HEK293 (cell line): ENCODE results near the gene MCRIP2.

Source experiments
- CTCF ChIA-PET: fragments of 350-600 bp; formaldehyde crosslinking; extraction: SDS; loops from one replicate; lab custom pipeline; 2021; ENCODE audit warnings: antibody characterized with exemption; lab: Yijun Ruan, JAX
- POLR2A ChIA-PET: fragments of 300-600 bp; formaldehyde crosslinking; extraction: SDS; loops from one replicate; lab custom pipeline; 2020; ENCODE audit warnings: antibody characterized with exemption, inconsistent platforms; lab: Yijun Ruan, JAX
- H3K27ac ChIP-seq: fragments of 200-500 bp; sonication (Bioruptor generic); 2 replicates; pipeline ENCODE4 v1.5.1; 2014; ENCODE audit warnings: low read depth, low read length, control low read depth, inconsistent platforms; ENCODE audit errors: extremely low read depth
- H3K36me3 ChIP-seq, 2 experiments: fragments of 200-500 bp in 1 of 2; sonication (Bioruptor generic) in 1 of 2; 1 replicate in 1 of 2; 2 replicates in 1 of 2; pipeline ENCODE4 v1.5.1; 2014 to 2017; ENCODE audit warnings: inconsistent platforms in 2 of 2, low read length in 2 of 2; ENCODE audit not compliant: control insufficient read depth in 2 of 2, insufficient read depth in 1 of 2
- H3K4me1 ChIP-seq: fragments of 200-500 bp; sonication (Bioruptor generic); 2 replicates; pipeline ENCODE4 v1.5.1; 2014; ENCODE audit warnings: mild to moderate bottlenecking, low read length, inconsistent platforms; ENCODE audit not compliant: control insufficient read depth, insufficient read depth
- H3K4me3 ChIP-seq: 2 replicates; pipeline ENCODE4 v1.5.1; 2011; ENCODE audit warnings: low read depth, mild to moderate bottlenecking, control low read depth, low read length, moderate library complexity
- H3K9me3 ChIP-seq: fragments of 200-500 bp; sonication (Bioruptor generic); 2 replicates; pipeline ENCODE4 v1.5.1; 2014; ENCODE audit warnings: low read depth, low read length, inconsistent platforms; ENCODE audit not compliant: control insufficient read depth, insufficient read depth
- BCL11A ChIP-seq: fragments of 450-650 bp; formaldehyde crosslinking; IDR thresholded peaks from 2 replicates; pipeline ENCODE4 v1.5.1; 2016; ENCODE audit warnings: low read depth, missing biosample characterization, missing genetic modification characterization
- GLI2 ChIP-seq: fragments of 450-650 bp; formaldehyde crosslinking; IDR thresholded peaks from 2 replicates; pipeline ENCODE4; 2017; ENCODE audit warnings: missing biosample characterization, missing genetic modification characterization, low read depth, borderline replicate concordance
- HIC1 ChIP-seq: fragments of 450-650 bp; formaldehyde crosslinking; IDR thresholded peaks from 2 replicates; pipeline ENCODE4 v1.5.1; 2016; ENCODE audit warnings: missing biosample characterization, missing genetic modification characterization
- HOXC10 ChIP-seq: sonication (generic); formaldehyde crosslinking; IDR thresholded peaks from 2 replicates; pipeline ENCODE4 v1.8.1; 2023; ENCODE audit warnings: mild to moderate bottlenecking, missing genetic modification reagents
- KLF1 ChIP-seq: fragments of 450-650 bp; formaldehyde crosslinking; IDR thresholded peaks from 2 replicates; pipeline ENCODE4 v1.5.1; 2016; ENCODE audit warnings: missing biosample characterization, missing genetic modification characterization
- OSR2 ChIP-seq: fragments of 450-650 bp; formaldehyde crosslinking; IDR thresholded peaks from 2 replicates; pipeline ENCODE4 v1.5.1; 2016; ENCODE audit warnings: missing biosample characterization, missing genetic modification characterization
- RBAK ChIP-seq: fragments of 450-650 bp; formaldehyde crosslinking; IDR thresholded peaks from 2 replicates; pipeline ENCODE4 v1.5.1; 2016; ENCODE audit warnings: missing biosample characterization, missing genetic modification characterization
- SALL2 ChIP-seq: fragments of 450-650 bp; formaldehyde crosslinking; IDR thresholded peaks from 2 replicates; pipeline ENCODE4 v1.5.0; 2017; ENCODE audit warnings: missing biosample characterization, mild to moderate bottlenecking, missing genetic modification characterization, borderline replicate concordance
- ZBTB1 ChIP-seq: fragments of 450-650 bp; formaldehyde crosslinking; IDR thresholded peaks from 2 replicates; pipeline ENCODE4 v1.5.1; 2016; ENCODE audit warnings: missing biosample characterization, missing genetic modification characterization
- ZBTB17 ChIP-seq: fragments of 450-650 bp; formaldehyde crosslinking; IDR thresholded peaks from 2 replicates; pipeline ENCODE4 v1.5.1; 2016; ENCODE audit warnings: missing biosample characterization, missing genetic modification characterization
- ZBTB49 ChIP-seq: fragments of 450-650 bp; formaldehyde crosslinking; IDR thresholded peaks from 2 replicates; pipeline ENCODE4 v1.5.1; 2016; ENCODE audit warnings: missing biosample characterization, missing genetic modification characterization, low read depth
- ZBTB8A ChIP-seq: fragments of 450-650 bp; formaldehyde crosslinking; IDR thresholded peaks from 2 replicates; pipeline ENCODE4 v1.5.1; 2016; ENCODE audit warnings: missing biosample characterization, missing genetic modification characterization
- ZFP3 ChIP-seq: fragments of 450-650 bp; formaldehyde crosslinking; IDR thresholded peaks from 2 replicates; pipeline ENCODE4 v1.5.1; 2016; ENCODE audit warnings: low read depth, missing biosample characterization, missing genetic modification characterization
- ZNF350 ChIP-seq: fragments of 450-650 bp; formaldehyde crosslinking; IDR thresholded peaks from 2 replicates; pipeline ENCODE4 v1.5.0; 2017; ENCODE audit warnings: missing biosample characterization, mild to moderate bottlenecking, missing genetic modification characterization
- ZNF394 ChIP-seq: fragments of 450-650 bp; formaldehyde crosslinking; IDR thresholded peaks from 2 replicates; pipeline ENCODE4 v1.5.1; 2016; ENCODE audit warnings: missing biosample characterization, missing genetic modification characterization, mild to moderate bottlenecking, moderate library complexity, borderline replicate concordance
- ZNF426 ChIP-seq: fragments of 450-650 bp; formaldehyde crosslinking; IDR thresholded peaks from 2 replicates; pipeline ENCODE4 v1.5.1; 2017; ENCODE audit warnings: missing biosample characterization, missing genetic modification characterization, mild to moderate bottlenecking, inconsistent platforms, moderate library complexity
- ZNF555 ChIP-seq: fragments of 450-650 bp; formaldehyde crosslinking; conservative IDR thresholded peaks from 2 replicates; pipeline ENCODE4 v1.5.1; 2017; ENCODE audit warnings: missing biosample characterization, mild to moderate bottlenecking, missing genetic modification characterization, inconsistent platforms
- ZNF560 ChIP-seq: fragments of 450-650 bp; formaldehyde crosslinking; IDR thresholded peaks from 2 replicates; pipeline ENCODE4 v1.5.1; 2017; ENCODE audit warnings: missing biosample characterization, missing genetic modification characterization, borderline replicate concordance
- ZNF585B ChIP-seq: fragments of 450-650 bp; formaldehyde crosslinking; IDR thresholded peaks from 2 replicates; pipeline ENCODE4 v1.5.1; 2016; ENCODE audit warnings: missing biosample characterization, missing genetic modification characterization
- ZNF654 ChIP-seq: fragments of 450-650 bp; formaldehyde crosslinking; IDR thresholded peaks from 2 replicates; pipeline ENCODE4 v1.5.1; 2016; ENCODE audit warnings: low read depth, missing biosample characterization, missing genetic modification characterization
- ZNF692 ChIP-seq: fragments of 450-650 bp; formaldehyde crosslinking; IDR thresholded peaks from 2 replicates; pipeline ENCODE4 v1.5.1; 2016; ENCODE audit warnings: missing biosample characterization, missing genetic modification characterization
- ZNF791 ChIP-seq: fragments of 450-650 bp; formaldehyde crosslinking; IDR thresholded peaks from 2 replicates; pipeline ENCODE4 v1.5.1; 2016; ENCODE audit warnings: missing biosample characterization, missing genetic modification characterization
- ZXDB ChIP-seq: fragments of 450-650 bp; formaldehyde crosslinking; IDR thresholded peaks from 2 replicates; pipeline ENCODE4 v1.5.1; 2016; ENCODE audit warnings: missing biosample characterization, missing genetic modification characterization

The MCRIP2 gene

GRCh38 chr16:686459-687260, 45.0 kb downstream of the MCRIP2 start:
- TF ChIP-seq ZNF692 (tag by site-specific recombination): no peak
- TF ChIP-seq SALL2 (tag by site-specific recombination): no peak
- no peak for TF ChIP-seq OSR2 (tag by site-specific recombination)
- no peak for TF ChIP-seq ZNF350
- TF ChIP-seq ZNF791 (tag by site-specific recombination): no peak
- no peak for TF ChIP-seq ZFP3
- TF ChIP-seq GLI2 (tag by site-specific recombination): no peak
- TF ChIP-seq ZNF394 (tag by site-specific recombination): no peak
- no peak for TF ChIP-seq ZNF585B (tag by site-specific recombination)
- TF ChIP-seq ZBTB8A: no peak
- TF ChIP-seq ZBTB17: no peak
- TF ChIP-seq, all 188 proteins: peak for 0
- ChIA-PET POLR2A (interaction anchor here (0.5 to 1.5 kb wide), 4 partner anchors 9 to 102 kb away, joined by 3 to 6 read pairs (median 4); partner anchors contain the start of genes CHTF18 and RPUSD1), CTCF (interaction anchor here (0.6 to 1.8 kb wide), 5 partner anchors 9 to 102 kb away, joined by 3 read pairs; partner anchors contain the start of genes CHTF18 and RPUSD1)
- no peaks in the 10 kb centered on the region for H3K9me3 ChIP-seq
- peaks cover 6% of the 10 kb centered on the region; the same call in 1 of the 2 replicates for H3K4me1 ChIP-seq
- H3K36me3 ChIP-seq: peaks cover 3 to 63% of the 10 kb centered on the region in 2 experiments; a peak in 1 of 3 replicates
- no peak overlapping the region for H3K4me3 ChIP-seq
- no peak overlapping the region for H3K27ac ChIP-seq

GRCh38 chr16:687499-687898, 45.9 kb downstream of the MCRIP2 start:
- ChIA-PET POLR2A (interaction anchor here (0.5 to 1.5 kb wide), 4 partner anchors 8 to 123 kb away, joined by 3 to 6 read pairs (median 4); partner anchors contain the start of genes CHTF18 and RPUSD1), CTCF (interaction anchor here (0.6 kb wide), 1 partner anchor 101 kb away, joined by 3 read pairs; the partner anchor contains the start of genes CHTF18 and RPUSD1)
- peaks cover 0 to 55% of the 10 kb centered on the region in 2 experiments; a peak in 1 of 3 replicates for H3K36me3 ChIP-seq
- no peaks in the 10 kb centered on the region for H3K9me3 ChIP-seq
- H3K27ac ChIP-seq: no peak overlapping the region
- H3K4me3 ChIP-seq: no peak overlapping the region
- TF ChIP-seq ZBTB1 (tag by site-specific recombination) (no peak), KLF1 (tag by site-specific recombination) (no peak), ZXDB (tag by site-specific recombination) (no peak)
- H3K4me1 ChIP-seq: no peaks in the 10 kb centered on the region

- ChIA-PET CTCF (interaction anchor here (0.7 to 1.6 kb wide), 2 partner anchors 21 to 23 kb away, joined by 4 to 5 read pairs; no protein-coding TSS in a partner anchor), POLR2A (interaction anchor here (0.6 to 2.9 kb wide), 13 partner anchors 8 to 337 kb away, joined by 3 to 20 read pairs (median 5); partner anchors contain the start of genes ANTKMT, AXIN1, CHTF18 and RHBDL1)
- peaks cover 0 to 43% of the 10 kb centered on the region in 2 experiments; a peak in 1 of 3 replicates for H3K36me3 ChIP-seq
- H3K4me1 ChIP-seq: no peaks in the 10 kb centered on the region
- peak overlapping the region; percentile 87 for H3K4me3 ChIP-seq
- H3K9me3 ChIP-seq: no peaks in the 10 kb centered on the region
- peak overlapping the region; percentile 73 for H3K27ac ChIP-seq
- TF ChIP-seq ZNF654 (tag by site-specific recombination) (no peak), RBAK (tag by site-specific recombination) (no peak), ZNF555 (tag by site-specific recombination) (no peak), ZNF426 (tag by site-specific recombination) (no peak), ZBTB49 (tag by site-specific recombination) (no peak), BCL11A (tag by site-specific recombination) (peak; percentile 91; the same call in 1 of the 2 replicates), HIC1 (tag by site-specific recombination) (peak; percentile 76; the same call in 1 of the 2 replicates), HOXC10 (CRISPR knock-in tag) (no peak), ZNF560 (tag by site-specific recombination) (no peak)
These were observed 47.7 kb downstream of the MCRIP2 start for GRCh38 chr16:689175-689897.
